Endothelial cell of umbilical vein (primary cell): Measurements from ENCODE around the gene ADGRG1. TPM values are rescaled to one million over a fixed set of nuclear protein-coding genes. Genes with fewer than 3 reads are reported as not detected.

Experiments
- BruUV-seq: library from RNA; stranded (reverse); fragments of 400-500 nt; replicated peaks from 2 replicates; lab custom pipeline; 2021; lab: Mats Ljungman, UMichigan
- CTCF ChIA-PET: fragments of 300-600, 350-600 bp; sonication (Branson Sonifier 250); formaldehyde crosslinking; loops from one replicate; lab custom pipeline; 2021; ENCODE audit warnings: antibody characterized with exemption, inconsistent platforms; lab: Charles Lee
- POLR2A ChIA-PET: fragments of 300-600, 350-600 bp; sonication (Branson Sonifier 250); formaldehyde crosslinking; loops from one replicate; lab custom pipeline; 2021; ENCODE audit warnings: antibody characterized with exemption, inconsistent platforms; lab: Charles Lee
- DNase-seq: peaks from one replicate; pipeline ENCODE4 v3.0.0-alpha.2; 2011; ENCODE audit warnings: low read depth, low spot score
- FAIRE-seq: peaks from 2 replicates; lab custom pipeline; 2011; peaks lifted over from hg19 to GRCh38; lab: Jason Lieb, UNC
- H2AFZ ChIP-seq: 2 replicates; pipeline ENCODE4 v1.6.0; 2012; ENCODE audit warnings: low read depth, low read length, control low read depth, inconsistent platforms
- H3K27ac ChIP-seq: 2 replicates; pipeline ENCODE4 v1.5.1; 2011; ENCODE audit warnings: low read depth, mild to moderate bottlenecking, control low read depth, low read length, moderate library complexity; ENCODE audit not compliant: insufficient read depth
- H3K27me3 ChIP-seq, 2 experiments: 2 replicates each; pipeline versions ENCODE4 v1.6.0 to v1.6.1; 2011; ENCODE audit warnings: low read length in 2 of 2, mixed read lengths in 1 of 2; ENCODE audit not compliant: control insufficient read depth in 2 of 2, insufficient read depth in 2 of 2
- H3K36me3 ChIP-seq, 2 experiments: 2 replicates in 1 of 2; 3 replicates in 1 of 2; pipeline ENCODE4 v1.5.1; 2011; ENCODE audit warnings: low read length in 2 of 2, mild to moderate bottlenecking in 1 of 2, moderate library complexity in 1 of 2; ENCODE audit not compliant: control insufficient read depth in 2 of 2, insufficient read depth in 2 of 2; ENCODE audit errors: extremely low read depth in 1 of 2
- H3K4me1 ChIP-seq: 3 replicates; pipeline ENCODE4 v1.5.1; 2011; ENCODE audit warnings: mild to moderate bottlenecking, low read length; ENCODE audit not compliant: control insufficient read depth, insufficient read depth; ENCODE audit errors: extremely low read depth
- H3K4me2 ChIP-seq: 2 replicates; pipeline ENCODE4 v1.6.1; 2011; ENCODE audit warnings: low read length, control low read depth, mixed read lengths; ENCODE audit not compliant: insufficient read depth
- H3K4me3 ChIP-seq, 3 experiments: fragments of 200-600 bp in 1 of 3; sonication (generic), shearing (Covaris generic) in 1 of 3; replicated peaks in 1 of 3; 2 replicates each; pipeline ENCODE4 v1.5.1; 2011 to 2016; ENCODE audit warnings: control low read depth in 3 of 3, low read length in 3 of 3, mild to moderate bottlenecking in 2 of 3, inconsistent platforms in 1 of 3, low read depth in 1 of 3, moderate library complexity in 1 of 3; ENCODE audit not compliant: insufficient read depth in 1 of 3
- H3K79me2 ChIP-seq: 2 replicates; pipeline ENCODE4 v1.6.0; 2012; ENCODE audit warnings: low read length, inconsistent platforms; ENCODE audit not compliant: control insufficient read depth, insufficient read depth
- H3K9ac ChIP-seq: replicated peaks from 2 replicates; pipeline ENCODE3; 2011; ENCODE audit warnings: low read length, control low read depth; ENCODE audit not compliant: insufficient read depth; ENCODE audit errors: extremely low read depth
- H3K9me1 ChIP-seq: replicated peaks from 3 replicates; pipeline ENCODE4 v1.6.0; 2011; ENCODE audit warnings: mild to moderate bottlenecking, low read length; ENCODE audit not compliant: control insufficient read depth, insufficient read depth; ENCODE audit errors: extremely low read depth
- H3K9me3 ChIP-seq: replicated peaks from 2 replicates; pipeline ENCODE4 v1.5.1; 2012; ENCODE audit warnings: low read length, inconsistent platforms; ENCODE audit not compliant: control insufficient read depth, insufficient read depth
- H4K20me1 ChIP-seq: replicated peaks from 2 replicates; pipeline ENCODE3; 2011; ENCODE audit warnings: mild to moderate bottlenecking, low read length; ENCODE audit not compliant: control insufficient read depth, insufficient read depth; ENCODE audit errors: extremely low read depth
- EZH2 ChIP-seq: IDR thresholded peaks from 2 replicates; pipeline ENCODE4 v1.6.1; 2012; ENCODE audit warnings: borderline replicate concordance, low read depth, mild to moderate bottlenecking, moderate library complexity, low read length, inconsistent platforms; ENCODE audit not compliant: severe bottlenecking
- FOS ChIP-seq: IDR thresholded peaks from 2 replicates; pipeline ENCODE4 v1.6.1; 2011; ENCODE audit warnings: mild to moderate bottlenecking, low read length, moderate library complexity, borderline replicate concordance; ENCODE audit not compliant: insufficient read depth
- GATA2 ChIP-seq: IDR thresholded peaks from 2 replicates; pipeline ENCODE4 v1.7.0; 2011; ENCODE audit warnings: low read depth, mild to moderate bottlenecking, moderate library complexity, mixed read lengths, low read length; ENCODE audit not compliant: insufficient read length, insufficient read depth
- JUN ChIP-seq: IDR thresholded peaks from 2 replicates; pipeline ENCODE4 v1.6.1; 2011; ENCODE audit warnings: borderline replicate concordance, low read depth; ENCODE audit not compliant: insufficient read length, insufficient read depth
- MYC ChIP-seq: IDR thresholded peaks from one replicate; pipeline ENCODE4 v1.6.1; 2011; ENCODE audit warnings: mild to moderate bottlenecking, low read depth, low read length
- POLR2A ChIP-seq: IDR thresholded peaks from 2 replicates; pipeline ENCODE4 v1.6.1; 2012; ENCODE audit warnings: low read depth, mild to moderate bottlenecking, control low read depth, low read length
- POLR2AphosphoS5 ChIP-seq: IDR thresholded peaks from 2 replicates; pipeline ENCODE4 v1.6.1; 2012; ENCODE audit warnings: low read depth, mild to moderate bottlenecking, control low read depth, low read length, moderate library complexity; ENCODE audit not compliant: insufficient read depth
- dilution Hi-C: fragments of 300-500 bp; cut with MboI; formaldehyde crosslinking; loops from one replicate; pipeline ENCODE4 v1.15.0; 2019; ENCODE audit warnings: low sequenced_read_pairs; ENCODE audit not compliant: extremely low pct_ligation_motif_present
- intact Hi-C: fragments of 100-400 bp; cut with micrococcal nuclease; formaldehyde crosslinking; loops from one replicate; pipeline ENCODE4 v1.10.0; 2022
- polyA plus RNA-seq, 4 experiments: library from polyadenylated mRNA; depleted of rRNA in 3 of 4; stranded (reverse) in 3 of 4; unstranded in 1 of 4; fragments of >200 nt; gene quantifications; 2 replicates each; pipeline versions ENCODE4 v1.2.1 to v1.2.3, GENCODE V29; 2011 to 2012; ENCODE audit warnings: missing spikeins in 1 of 4
- total RNA-seq: library from RNA; stranded (reverse); gene quantifications from 2 replicates; pipeline ENCODE4 v1.2.3, GENCODE V29; 2021
- TF ChIP-seq, protein P1 (sequence below), 2 donors: IDR thresholded peaks; 1 replicate in 1 of 2; 2 replicates in 1 of 2; pipeline ENCODE4 v1.5.1; 2011; ENCODE audit warnings: low read length in 2 of 2, mild to moderate bottlenecking in 2 of 2, moderate library complexity in 2 of 2, control low read depth in 1 of 2, inconsistent platforms in 1 of 2, low read depth in 1 of 2; ENCODE audit not compliant: insufficient read depth in 1 of 2; ENCODE audit errors: extremely low read depth in 1 of 2
- TF ChIP-seq, protein P2 (sequence below): IDR thresholded peaks from 2 replicates; pipeline ENCODE4 v1.6.1; 2011; ENCODE audit not compliant: insufficient read depth, insufficient read length

ADGRG1 gene
- total and polyA plus RNA-seq, 2 donors (not counting 3 experiments of a cell fraction or from before 2014, with no cell fraction given), result 45.6 to 92.5 TPM

DNA sequence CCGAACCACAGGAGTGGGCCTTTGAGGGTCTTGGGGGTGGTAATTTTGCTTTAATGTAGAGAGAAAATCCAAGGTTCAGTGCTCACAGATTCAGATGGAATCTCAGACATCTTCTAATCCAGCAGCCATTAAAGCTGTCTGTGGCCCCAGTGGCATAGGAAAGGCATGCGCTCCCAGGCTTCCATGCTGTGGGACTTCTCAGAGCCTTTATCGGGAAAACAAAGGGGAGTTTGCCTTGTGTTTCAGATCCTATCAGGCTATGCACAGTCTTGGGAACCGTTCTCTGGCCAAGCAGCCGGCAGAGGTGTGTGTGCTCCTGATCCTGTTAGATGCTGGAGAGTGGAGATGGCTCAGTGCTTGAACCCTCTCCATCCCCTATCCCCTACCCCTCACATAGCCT is 7.8 kb downstream of the ADGRG1 start:
- Histone ChIP-seq H3K36me3 (no peaks in the 10 kb centered on the region), H3K9me1 (no peaks in the 10 kb centered on the region), H3K27ac (peak overlapping the region; percentile 59), H2AFZ (no peak overlapping the region), H3K9ac (no peak overlapping the region), H3K27me3 (no peaks in the 10 kb centered on the region), H3K4me3 (no peak overlapping the region), H3K4me2 (no peak overlapping the region), H3K79me2 (peaks cover 69% of the 10 kb centered on the region), H4K20me1 (no peaks in the 10 kb centered on the region), H3K4me1 (peaks cover 50% of the 10 kb centered on the region), H3K9me3 (no peaks in the 10 kb centered on the region)
- BruUV-seq, result no TSS peak
- peak; percentile 26 for FAIRE-seq
- intact Hi-C loops (no loop called here), dilution Hi-C loops (no loop called here)
- CTCF ChIA-PET, result interaction anchor here (3.1 to 3.4 kb wide), 2 partner anchors 11 to 45 kb away, joined by 12 to 31 read pairs; no protein-coding TSS in a partner anchor
- TF ChIP-seq POLR2AphosphoS5, result no peak
- POLR2A ChIA-PET, result no interaction called here
- no peak for DNase-seq

DNA sequence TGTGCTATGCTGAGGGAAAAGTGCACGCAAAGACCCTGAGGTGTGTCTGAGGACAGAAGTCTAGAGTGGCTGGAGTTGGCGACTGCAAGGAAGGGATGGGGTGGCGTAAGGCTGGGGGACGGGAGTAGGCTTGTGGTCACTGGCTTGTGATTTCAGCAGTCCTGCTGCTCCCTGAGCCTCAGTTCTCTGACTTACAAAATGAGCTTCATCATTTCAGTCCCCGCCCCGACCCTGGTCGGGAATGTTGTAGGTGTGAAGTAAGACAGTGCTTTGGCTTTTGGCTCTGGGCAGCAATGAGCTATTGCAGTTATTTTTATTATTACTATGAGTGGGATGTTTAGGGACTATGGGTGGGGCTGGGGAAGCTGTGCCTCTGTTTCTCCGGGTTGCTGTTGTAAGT is 8.6 kb downstream of the ADGRG1 start:
- Histone ChIP-seq H3K27me3 (no peaks in the 10 kb centered on the region), H3K9ac (no peak overlapping the region), H3K9me1 (no peaks in the 10 kb centered on the region), H4K20me1 (no peaks in the 10 kb centered on the region), H3K27ac (peak overlapping the region; percentile 59), H3K4me2 (peak overlapping the region; percentile 24), H3K79me2 (peaks cover 61% of the 10 kb centered on the region), H2AFZ (no peak overlapping the region), H3K36me3 (no peaks in the 10 kb centered on the region), H3K4me1 (peaks cover 50% of the 10 kb centered on the region), H3K4me3 (no peak overlapping the region), H3K9me3 (no peaks in the 10 kb centered on the region)
- intact Hi-C loops, result loop anchor here (1.0 kb wide), 2 partner anchors 9 kb away; partner anchors contain the start of gene ADGRG1
- FAIRE-seq, result no peak
- no TSS peak for BruUV-seq
- no peak for DNase-seq
- ChIA-PET CTCF (interaction anchor here (0.7 to 4.0 kb wide), 10 partner anchors 9 to 60 kb away, joined by 3 to 31 read pairs (median 7); partner anchors contain the start of gene ADGRG1), POLR2A (interaction anchor here (1.1 to 1.2 kb wide), 2 partner anchors 10 to 17 kb away, joined by 3 read pairs; no protein-coding TSS in a partner anchor)
- TF ChIP-seq, protein P1, sequence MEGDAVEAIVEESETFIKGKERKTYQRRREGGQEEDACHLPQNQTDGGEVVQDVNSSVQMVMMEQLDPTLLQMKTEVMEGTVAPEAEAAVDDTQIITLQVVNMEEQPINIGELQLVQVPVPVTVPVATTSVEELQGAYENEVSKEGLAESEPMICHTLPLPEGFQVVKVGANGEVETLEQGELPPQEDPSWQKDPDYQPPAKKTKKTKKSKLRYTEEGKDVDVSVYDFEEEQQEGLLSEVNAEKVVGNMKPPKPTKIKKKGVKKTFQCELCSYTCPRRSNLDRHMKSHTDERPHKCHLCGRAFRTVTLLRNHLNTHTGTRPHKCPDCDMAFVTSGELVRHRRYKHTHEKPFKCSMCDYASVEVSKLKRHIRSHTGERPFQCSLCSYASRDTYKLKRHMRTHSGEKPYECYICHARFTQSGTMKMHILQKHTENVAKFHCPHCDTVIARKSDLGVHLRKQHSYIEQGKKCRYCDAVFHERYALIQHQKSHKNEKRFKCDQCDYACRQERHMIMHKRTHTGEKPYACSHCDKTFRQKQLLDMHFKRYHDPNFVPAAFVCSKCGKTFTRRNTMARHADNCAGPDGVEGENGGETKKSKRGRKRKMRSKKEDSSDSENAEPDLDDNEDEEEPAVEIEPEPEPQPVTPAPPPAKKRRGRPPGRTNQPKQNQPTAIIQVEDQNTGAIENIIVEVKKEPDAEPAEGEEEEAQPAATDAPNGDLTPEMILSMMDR (IDR thresholded peaks at IDR 0.05; ENCODE audit: extremely low read depth in 1 of 2, insufficient read depth in 1 of 2, low read depth in 1 of 2, low read length in 2 of 2), result no peak
- TF ChIP-seq POLR2AphosphoS5 (no peak), MYC (no peak), JUN (no peak), EZH2 (no peak), POLR2A (no peak), GATA2 (no peak), FOS (no peak)
- TF ChIP-seq, protein P2, sequence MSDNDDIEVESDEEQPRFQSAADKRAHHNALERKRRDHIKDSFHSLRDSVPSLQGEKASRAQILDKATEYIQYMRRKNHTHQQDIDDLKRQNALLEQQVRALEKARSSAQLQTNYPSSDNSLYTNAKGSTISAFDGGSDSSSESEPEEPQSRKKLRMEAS, result no peak
- dilution Hi-C loops, result no loop called here
